ENCODE results near the gene ROR1.
"Not testable (repeated sequence)": the region's sequence is repeated elsewhere in the genome, so short reads cannot be mapped to it uniquely, and the experiment has no call there.

Gene ROR1

DNA sequence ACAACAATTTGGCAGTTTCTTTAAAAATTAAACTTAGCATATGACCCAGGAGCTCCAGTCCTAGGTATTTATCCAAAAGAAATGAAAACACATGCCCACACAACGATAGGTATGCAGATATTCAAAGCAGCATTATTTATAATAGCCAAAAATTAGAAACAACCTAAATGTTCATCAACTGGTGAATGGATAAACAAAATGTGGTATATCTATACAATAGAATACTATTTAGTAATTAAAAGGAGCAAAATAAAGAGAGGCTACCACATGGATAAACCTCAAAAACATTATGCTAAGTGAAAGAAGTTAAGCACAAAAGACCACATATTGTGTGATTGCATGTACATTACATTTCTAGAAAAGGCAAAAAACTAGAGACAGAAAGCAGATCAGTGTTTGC is 51.3 kb downstream of the ROR1 start:
- Histone ChIP-seq H4K8ac (ENCODE audit: low read length) (no peak overlapping the region), H3K4me2 (ENCODE audit: low read length, poor library complexity, severe bottlenecking) (no peak overlapping the region), H3K4me3 (ENCODE audit: insufficient read depth in 1 of 2, low read depth in 1 of 2, low read length in 2 of 2) (no peak overlapping the region), H3K79me1 (replicated peaks; ENCODE audit: low read length, poor library complexity, severe bottlenecking) (peaks cover 17% of the 10 kb centered on the region), H2BK5ac (ENCODE audit: low read depth, low read length, poor library complexity, severe bottlenecking) (no peak overlapping the region), H3K4me1 (ENCODE audit: control insufficient read depth, insufficient read depth, low read depth, low read length) (peaks cover 6% of the 10 kb centered on the region), H3K14ac (ENCODE audit: low read length in 2 of 2) (no peak overlapping the region), H3K27ac (ENCODE audit: low read length, poor library complexity, severe bottlenecking) (no peak overlapping the region), H3K36me3 (ENCODE audit: control insufficient read depth in 1 of 2, insufficient read depth in 2 of 2, low read depth in 1 of 2, low read length in 2 of 2) (no peaks in the 10 kb centered on the region), H2AFZ (ENCODE audit: low read depth, low read length) (no peak overlapping the region), H4K91ac (ENCODE audit: low read length) (no peak overlapping the region), H2BK12ac (ENCODE audit: low read length in 2 of 2) (no peak overlapping the region), H3K18ac (ENCODE audit: low read depth in 1 of 2, low read length in 2 of 2) (no peak overlapping the region), H3K4ac (ENCODE audit: low read depth in 1 of 2, low read length in 2 of 2) (no peak overlapping the region), H2BK15ac (ENCODE audit: low read depth, poor library complexity, severe bottlenecking) (no peak overlapping the region), H3K9me3 (ENCODE audit: control insufficient read depth, low read length) (peaks cover 7% of the 10 kb centered on the region), H3K27me3 (ENCODE audit: control insufficient read depth in 1 of 2, insufficient read depth in 1 of 2, low read length in 2 of 2) (no peaks in the 10 kb centered on the region), H2AK5ac (ENCODE audit: low read length, severe bottlenecking) (no peak overlapping the region), H2BK120ac (ENCODE audit: low read depth, low read length) (no peak overlapping the region), H3K23ac (ENCODE audit: low read length in 2 of 2) (no peak overlapping the region), H3K9ac (ENCODE audit: low read length) (no peak overlapping the region)
- no peak for DNase-seq
- no CpG with 5 or more reads among the region's 1 CpG for whole genome bisulfite sequencing

DNA sequence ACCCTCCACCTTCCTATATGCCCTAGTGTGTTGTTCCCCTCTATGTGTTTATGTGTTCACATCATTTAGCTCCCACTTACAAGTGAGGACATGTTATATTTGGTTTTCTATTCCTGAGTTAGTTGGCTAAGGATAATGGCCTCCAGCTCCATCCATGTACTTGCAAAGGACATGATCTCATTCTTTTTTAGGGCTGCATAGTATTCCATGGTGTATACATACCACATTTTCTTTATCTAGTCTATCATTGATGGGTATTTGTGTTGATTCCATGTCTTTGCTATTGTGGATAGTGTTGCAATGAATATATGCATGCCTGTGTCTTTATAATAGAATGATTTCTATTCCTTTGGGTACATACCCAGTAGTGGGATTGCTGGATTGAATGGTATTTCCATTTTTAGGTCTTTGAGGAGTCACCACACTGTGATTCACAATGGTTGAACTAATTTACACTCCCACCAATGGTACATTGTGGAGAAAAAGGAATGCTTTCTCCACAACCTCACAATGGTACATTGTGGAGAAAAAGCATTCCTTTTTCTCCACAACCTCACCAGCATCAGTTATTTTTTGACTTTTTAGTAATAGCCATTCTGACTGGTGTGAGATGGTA is 52.5 kb downstream of the ROR1 start:
- H4K8ac ChIP-seq (ENCODE audit: low read length); H2AK5ac ChIP-seq (ENCODE audit: low read length, severe bottlenecking); H3K4me3 ChIP-seq (ENCODE audit: insufficient read depth in 1 of 2, low read depth in 1 of 2, low read length in 2 of 2); H3K27ac ChIP-seq (ENCODE audit: low read length, poor library complexity, severe bottlenecking); H3K27me3 ChIP-seq (ENCODE audit: control insufficient read depth in 1 of 2, insufficient read depth in 1 of 2, low read length in 2 of 2); H3K14ac ChIP-seq (ENCODE audit: low read length in 2 of 2); H3K4me2 ChIP-seq (ENCODE audit: low read length, poor library complexity, severe bottlenecking); H3K4ac ChIP-seq (ENCODE audit: low read depth in 1 of 2, low read length in 2 of 2); H3K18ac ChIP-seq (ENCODE audit: low read depth in 1 of 2, low read length in 2 of 2); H3K36me3 ChIP-seq (ENCODE audit: control insufficient read depth in 1 of 2, insufficient read depth in 2 of 2, low read depth in 1 of 2, low read length in 2 of 2); H3K23ac ChIP-seq (ENCODE audit: low read length in 2 of 2); H4K91ac ChIP-seq (ENCODE audit: low read length); H2BK12ac ChIP-seq (ENCODE audit: low read length in 2 of 2); H2BK5ac ChIP-seq (ENCODE audit: low read depth, low read length, poor library complexity, severe bottlenecking); H3K4me1 ChIP-seq (ENCODE audit: control insufficient read depth, insufficient read depth, low read depth, low read length); H2BK15ac ChIP-seq (ENCODE audit: low read depth, poor library complexity, severe bottlenecking); H2BK120ac ChIP-seq (ENCODE audit: low read depth, low read length); H3K9ac ChIP-seq (ENCODE audit: low read length); H3K9me3 ChIP-seq (ENCODE audit: control insufficient read depth, low read length); H2AFZ ChIP-seq (ENCODE audit: low read depth, low read length): not testable (repeated sequence)
- peaks cover 20% of the 10 kb centered on the region for H3K79me1 ChIP-seq (replicated peaks; ENCODE audit: low read length, poor library complexity, severe bottlenecking)
- peak; percentile 19 for DNase-seq

DNA sequence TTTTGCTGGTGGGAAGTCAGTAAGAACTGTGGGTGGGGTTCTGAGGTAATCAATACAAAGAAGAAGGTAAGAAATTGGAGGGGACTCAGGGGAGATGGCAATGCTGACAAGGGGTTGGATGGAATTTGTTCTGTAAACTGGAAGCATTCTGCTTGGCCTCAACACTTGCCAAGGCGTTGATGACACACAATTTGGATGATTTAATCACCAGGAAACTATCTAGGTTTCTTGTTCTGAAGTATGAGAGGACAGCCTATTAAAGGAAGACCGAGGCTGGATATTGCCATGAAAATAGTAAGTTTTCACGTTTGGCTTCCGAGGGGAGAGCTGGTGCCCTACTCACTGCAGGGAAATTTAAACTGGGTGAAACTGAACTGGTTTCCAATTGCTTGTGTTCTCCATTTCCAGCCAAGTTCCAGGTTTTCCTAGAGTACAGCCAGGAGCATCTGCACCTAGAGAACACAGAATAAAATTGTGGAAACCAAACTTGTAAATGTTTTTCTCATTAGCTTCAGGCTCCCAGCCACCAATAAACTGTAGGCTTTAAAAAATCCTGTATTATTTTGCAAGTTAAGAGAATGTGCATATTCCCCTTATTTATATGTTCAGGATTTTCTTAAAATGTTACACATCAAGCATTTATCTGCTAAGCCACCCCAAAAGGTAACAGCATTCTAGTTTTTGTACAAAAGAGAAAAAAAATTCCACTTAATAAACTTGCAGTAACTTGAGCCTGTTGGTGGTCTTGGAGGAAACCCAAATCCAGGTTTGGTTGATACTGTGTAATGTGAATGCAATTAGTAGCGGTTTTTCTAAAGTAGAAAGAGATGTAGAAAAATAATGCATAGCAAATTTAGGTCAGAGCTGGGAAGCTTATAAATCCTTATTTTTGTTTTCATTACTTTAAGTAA is 53.8 kb downstream of the ROR1 start:
- no peak overlapping the region for H3K4ac ChIP-seq (ENCODE audit: low read depth in 1 of 2, low read length in 2 of 2)
- peak overlapping the region; percentile 66 for H3K9ac ChIP-seq (ENCODE audit: low read length)
- WGBS: 64% methylated on average over 5 of the region's 5 CpGs
- no peak overlapping the region for H2BK12ac ChIP-seq (ENCODE audit: low read length in 2 of 2)
- H3K4me3 ChIP-seq (ENCODE audit: insufficient read depth in 1 of 2, low read depth in 1 of 2, low read length in 2 of 2): peak overlapping the region in 1 of 2 experiments; percentile 56
- no peaks in the 10 kb centered on the region for H3K36me3 ChIP-seq (ENCODE audit: control insufficient read depth in 1 of 2, insufficient read depth in 2 of 2, low read depth in 1 of 2, low read length in 2 of 2)
- H4K91ac ChIP-seq (ENCODE audit: low read length): no peak overlapping the region
- H2BK5ac ChIP-seq (ENCODE audit: low read depth, low read length, poor library complexity, severe bottlenecking): peak overlapping the region; percentile 44
- H3K14ac ChIP-seq (ENCODE audit: low read length in 2 of 2): no peak overlapping the region
- H3K79me1 ChIP-seq (replicated peaks; ENCODE audit: low read length, poor library complexity, severe bottlenecking): peaks cover 24% of the 10 kb centered on the region
- H3K9me3 ChIP-seq (ENCODE audit: control insufficient read depth, low read length): peaks cover 7% of the 10 kb centered on the region
- no peaks in the 10 kb centered on the region for H3K27me3 ChIP-seq (ENCODE audit: control insufficient read depth in 1 of 2, insufficient read depth in 1 of 2, low read length in 2 of 2)
- no peak overlapping the region for H3K4me2 ChIP-seq (ENCODE audit: low read length, poor library complexity, severe bottlenecking)
- H2AFZ ChIP-seq (ENCODE audit: low read depth, low read length): no peak overlapping the region
- peak; percentile 21 for DNase-seq
- peaks cover 7% of the 10 kb centered on the region for H3K4me1 ChIP-seq (ENCODE audit: control insufficient read depth, insufficient read depth, low read depth, low read length)
- H3K18ac ChIP-seq (ENCODE audit: low read depth in 1 of 2, low read length in 2 of 2): no peak overlapping the region
- H2BK120ac ChIP-seq (ENCODE audit: low read depth, low read length): no peak overlapping the region
- no peak overlapping the region for H3K27ac ChIP-seq (ENCODE audit: low read length, poor library complexity, severe bottlenecking)
- H2BK15ac ChIP-seq (ENCODE audit: low read depth, poor library complexity, severe bottlenecking): no peak overlapping the region
- H3K23ac ChIP-seq (ENCODE audit: low read length in 2 of 2): no peak overlapping the region
- peak overlapping the region; percentile 49 for H2AK5ac ChIP-seq (ENCODE audit: low read length, severe bottlenecking)
- no peak overlapping the region for H4K8ac ChIP-seq (ENCODE audit: low read length)

DNA sequence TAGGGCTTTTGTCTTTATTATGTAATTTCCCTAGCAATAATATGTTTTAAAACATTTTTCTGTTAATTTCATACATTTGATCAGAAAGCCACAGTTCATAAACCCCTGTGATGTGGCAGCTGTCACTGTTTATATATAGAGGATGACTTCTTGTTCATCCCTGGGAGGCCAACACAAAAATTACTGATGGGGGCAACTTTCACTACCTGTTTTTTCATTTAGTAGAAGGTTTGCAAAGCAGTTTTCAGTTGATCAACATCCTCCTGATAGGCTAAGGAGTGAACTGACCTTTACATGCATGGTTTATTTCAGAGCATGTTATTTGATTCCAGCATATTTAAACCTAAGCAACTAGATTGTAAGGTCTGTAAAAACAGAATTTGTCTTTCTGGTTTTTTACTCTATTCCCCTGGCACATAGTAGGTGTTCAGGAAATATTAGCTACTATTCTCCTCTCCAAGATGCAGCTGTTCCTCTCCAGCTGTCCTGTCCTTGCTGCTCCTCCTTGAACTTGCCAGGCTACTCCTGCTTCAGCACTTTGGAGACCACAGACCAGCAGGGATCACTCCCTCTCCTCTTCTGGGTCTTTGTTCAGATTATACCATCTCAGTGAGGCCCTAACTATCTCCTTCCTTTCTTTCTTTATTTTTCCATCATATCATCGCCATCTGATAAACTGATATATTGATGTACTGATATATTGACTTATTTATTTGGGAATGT is 54.7 kb downstream of the ROR1 start:
- H3K79me1 ChIP-seq (replicated peaks; ENCODE audit: low read length, poor library complexity, severe bottlenecking): peaks cover 28% of the 10 kb centered on the region
- H4K91ac ChIP-seq (ENCODE audit: low read length): no peak overlapping the region
- H3K4me2 ChIP-seq (ENCODE audit: low read length, poor library complexity, severe bottlenecking): no peak overlapping the region
- H4K8ac ChIP-seq (ENCODE audit: low read length): no peak overlapping the region
- no peak overlapping the region for H3K9ac ChIP-seq (ENCODE audit: low read length)
- peaks cover 7% of the 10 kb centered on the region for H3K9me3 ChIP-seq (ENCODE audit: control insufficient read depth, low read length)
- no peak overlapping the region for H2BK5ac ChIP-seq (ENCODE audit: low read depth, low read length, poor library complexity, severe bottlenecking)
- no CpG with 5 or more reads among the region's 1 CpG for WGBS
- no peak overlapping the region for H2AFZ ChIP-seq (ENCODE audit: low read depth, low read length)
- H3K4me3 ChIP-seq (ENCODE audit: insufficient read depth in 1 of 2, low read depth in 1 of 2, low read length in 2 of 2): no peak overlapping the region
- H3K27ac ChIP-seq (ENCODE audit: low read length, poor library complexity, severe bottlenecking): no peak overlapping the region
- H2BK120ac ChIP-seq (ENCODE audit: low read depth, low read length): no peak overlapping the region
- H3K18ac ChIP-seq (ENCODE audit: low read depth in 1 of 2, low read length in 2 of 2): no peak overlapping the region
- H2BK15ac ChIP-seq (ENCODE audit: low read depth, poor library complexity, severe bottlenecking): no peak overlapping the region
- no peak overlapping the region for H2AK5ac ChIP-seq (ENCODE audit: low read length, severe bottlenecking)
- no peaks in the 10 kb centered on the region for H3K27me3 ChIP-seq (ENCODE audit: control insufficient read depth in 1 of 2, insufficient read depth in 1 of 2, low read length in 2 of 2)
- peaks cover 7% of the 10 kb centered on the region for H3K4me1 ChIP-seq (ENCODE audit: control insufficient read depth, insufficient read depth, low read depth, low read length)
- no peak overlapping the region for H2BK12ac ChIP-seq (ENCODE audit: low read length in 2 of 2)
- no peak overlapping the region for H3K4ac ChIP-seq (ENCODE audit: low read depth in 1 of 2, low read length in 2 of 2)
- no peak overlapping the region for H3K23ac ChIP-seq (ENCODE audit: low read length in 2 of 2)
- DNase-seq: no peak
- H3K36me3 ChIP-seq (ENCODE audit: control insufficient read depth in 1 of 2, insufficient read depth in 2 of 2, low read depth in 1 of 2, low read length in 2 of 2): no peaks in the 10 kb centered on the region
- H3K14ac ChIP-seq (ENCODE audit: low read length in 2 of 2): no peak overlapping the region
